ENCODE measurements around the gene IL10RB.

- TF ChIP-seq EZH2 (IDR thresholded peaks at IDR 0.05; ENCODE audit: borderline replicate concordance, low read length) (no peak), CTCF (conservative IDR thresholded peaks at IDR 0.05 in 1 of 2, IDR thresholded peaks at IDR 0.05 in 1 of 2; ENCODE audit: extremely low read depth in 1 of 2, insufficient read depth in 1 of 2, low read depth in 1 of 2, low read length in 2 of 2) (no peak)
Observed at GRCh38 chr21:33313183-33313582, 47.0 kb downstream of the IL10RB start.

All from mammary epithelial cell (primary cell).